CD14-positive monocyte (primary cell): ENCODE results near the gene SLIT3. TPM values are rescaled to one million over a fixed set of nuclear protein-coding genes. Genes with fewer than 3 reads are reported as not detected.

Experiments used
- DNase-seq, 3 donors: peaks; one replicate each; pipeline ENCODE4 v3.0.0-alpha.2; 2011 to 2022
- H2AFZ ChIP-seq: 2 replicates; pipeline ENCODE4 v1.6.0; 2012; ENCODE audit warnings: mild to moderate bottlenecking, low read depth, low read length, inconsistent platforms; ENCODE audit not compliant: insufficient read depth, poor library complexity, severe bottlenecking
- H3K27ac ChIP-seq, 2 donors: 1 replicate in 1 of 2; 2 replicates in 1 of 2; pipeline ENCODE4 v1.5.1; 2012 to 2013; ENCODE audit warnings: low read length in 2 of 2, control low read depth in 1 of 2, inconsistent platforms in 1 of 2, low read depth in 1 of 2, mild to moderate bottlenecking in 1 of 2
- H3K27me3 ChIP-seq, 2 donors: one replicate each; pipeline versions ENCODE4 v1.6.0 to v1.6.1; 2011 to 2013; ENCODE audit warnings: low read length in 2 of 2; ENCODE audit not compliant: control insufficient read depth in 2 of 2, insufficient read depth in 2 of 2
- H3K36me3 ChIP-seq, 2 donors: replicated peaks in 1 of 2; 1 replicate in 1 of 2; 2 replicates in 1 of 2; pipeline versions ENCODE4 v1.5.1 to v1.6.1; 2012 to 2013; ENCODE audit warnings: low read length in 2 of 2, control low read depth in 1 of 2, inconsistent platforms in 1 of 2, mild to moderate bottlenecking in 1 of 2; ENCODE audit not compliant: insufficient read depth in 2 of 2, control insufficient read depth in 1 of 2
- H3K4me1 ChIP-seq, 2 donors: 1 replicate in 1 of 2; 2 replicates in 1 of 2; pipeline versions ENCODE4 v1.5.1 to v1.6.1; 2012 to 2013; ENCODE audit warnings: low read length in 2 of 2, control low read depth in 1 of 2, inconsistent platforms in 1 of 2, mild to moderate bottlenecking in 1 of 2, moderate library complexity in 1 of 2; ENCODE audit not compliant: insufficient read depth in 2 of 2, control insufficient read depth in 1 of 2
- H3K4me2 ChIP-seq: replicated peaks from 2 replicates; pipeline ENCODE3; 2012; ENCODE audit warnings: low read length, moderate library complexity, mild to moderate bottlenecking; ENCODE audit not compliant: poor library complexity, severe bottlenecking; ENCODE audit errors: extremely low read depth
- H3K4me3 ChIP-seq, 3 experiments: fragments of 200-600 bp in 1 of 3; sonication (generic) in 1 of 3; replicated peaks in 1 of 3; 1 replicate in 2 of 3; 2 replicates in 1 of 3; pipeline ENCODE4 v1.5.1; 2011 to 2013; ENCODE audit warnings: low read length in 3 of 3, mild to moderate bottlenecking in 3 of 3, control low read depth in 2 of 3, low read depth in 2 of 3, inconsistent platforms in 1 of 3, moderate library complexity in 1 of 3
- H3K79me2 ChIP-seq: 2 replicates; pipeline ENCODE4 v1.6.0; 2012; ENCODE audit warnings: mild to moderate bottlenecking, control low read depth, inconsistent platforms, low read length, moderate library complexity; ENCODE audit not compliant: insufficient read depth
- H3K9ac ChIP-seq: 2 replicates; pipeline ENCODE4 v1.6.0; 2017; ENCODE audit warnings: low read length, mild to moderate bottlenecking; ENCODE audit not compliant: insufficient read depth, poor library complexity, severe bottlenecking
- H3K9me3 ChIP-seq, 2 donors: replicated peaks in 1 of 2; 1 replicate in 1 of 2; 2 replicates in 1 of 2; pipeline versions ENCODE4 v1.5.1 to v1.6.1; 2012 to 2013; ENCODE audit warnings: low read length in 2 of 2, control low read depth in 1 of 2; ENCODE audit not compliant: control insufficient read depth in 1 of 2, insufficient read depth in 1 of 2
- H4K20me1 ChIP-seq: 2 replicates; pipeline ENCODE4 v1.6.0; 2012; ENCODE audit warnings: mild to moderate bottlenecking, low read length, control low read depth, moderate library complexity; ENCODE audit not compliant: insufficient read depth
- H3K27ac Mint-ChIP-seq, 7 donors: one replicate each; pipeline ENCODE4 v1.8.0; 2020; ENCODE audit warnings: mild to moderate bottlenecking in 7 of 7, mixed read lengths in 7 of 7, moderate library complexity in 6 of 7, inconsistent platforms in 2 of 7
- H3K27me3 Mint-ChIP-seq, 3 donors: one replicate each; pipeline ENCODE4 v1.8.0; 2021 to 2022; ENCODE audit warnings: low read depth in 3 of 3, mild to moderate bottlenecking in 3 of 3, mixed read lengths in 3 of 3, moderate library complexity in 3 of 3, inconsistent platforms in 1 of 3
- H3K36me3 Mint-ChIP-seq, 2 donors: one replicate each; pipeline ENCODE4 v1.8.0; 2020; ENCODE audit warnings: mixed read lengths in 2 of 2, inconsistent platforms in 1 of 2, mild to moderate bottlenecking in 1 of 2
- H3K4me1 Mint-ChIP-seq: one replicate; pipeline ENCODE4 v1.8.0; 2020; ENCODE audit warnings: mild to moderate bottlenecking, mixed read lengths
- H3K4me3 Mint-ChIP-seq, 2 donors: one replicate each; pipeline ENCODE4 v1.8.0; 2020; ENCODE audit warnings: mild to moderate bottlenecking in 2 of 2, mixed read lengths in 2 of 2, moderate library complexity in 1 of 2
- H3K9me3 Mint-ChIP-seq, 7 donors: one replicate each; pipeline ENCODE4 v1.8.0; 2020 to 2022; ENCODE audit warnings: mixed read lengths in 7 of 7, mild to moderate bottlenecking in 6 of 7, moderate library complexity in 6 of 7, inconsistent platforms in 2 of 7
- CTCF ChIP-seq: fragments of 200-600 bp; IDR thresholded peaks from one replicate; pipeline ENCODE4 v1.8.0; 2022; ENCODE audit warnings: antibody characterized with exemption, mild to moderate bottlenecking
- WGBS: methylation state at CpG from one replicate; pipeline ENCODE4 v1.1.5; 2013; ENCODE audit warnings: missing lambda C conversion rate; ENCODE audit not compliant: insufficient coverage; 5-methylcytosine and 5-hydroxymethylcytosine counted together
- intact Hi-C, 2 donors: fragments of 100-400 bp; cut with micrococcal nuclease; formaldehyde crosslinking; loops; one replicate each; pipeline versions ENCODE4 v1.15.0 to v1.15.1; 2023
- polyA plus RNA-seq, 3 donors: library from polyadenylated mRNA; depleted of rRNA in 1 of 3; unstranded in 2 of 3; stranded (reverse) in 1 of 3; fragments of 300-500 nt in 2 of 3; fragments of >200 nt in 1 of 3; fragmentation: Illumina TruSeq in 2 of 3; gene quantifications; 1 replicate in 2 of 3; 2 replicates in 1 of 3; pipeline ENCODE4 v1.2.3, GENCODE V29; 2012 to 2021

The SLIT3 gene
- polyA plus RNA-seq, 3 donors = not detected

GRCh38 chr5:168737066-168737465, 563.9 kb downstream of the SLIT3 start:
- Histone ChIP-seq H3K27ac (no peak overlapping the region), H3K36me3 (no peaks in the 10 kb centered on the region), H3K4me2 (no peak overlapping the region), H3K9me3 (no peaks in the 10 kb centered on the region), H3K27me3 (no peaks in the 10 kb centered on the region), H4K20me1 (no peaks in the 10 kb centered on the region), H3K79me2 (no peaks in the 10 kb centered on the region), H2AFZ (no peak overlapping the region), H3K9ac (no peak overlapping the region), H3K4me3 (no peak overlapping the region), H3K4me1 (no peaks in the 10 kb centered on the region)
- Mint-ChIP-seq H3K36me3 (no peaks in the 10 kb centered on the region), H3K27ac (no peak overlapping the region), H3K4me3 (peak overlapping the region in 1 of 2 donors; percentile 28), H3K9me3 (no peaks in the 10 kb centered on the region), H3K4me1 (no peaks in the 10 kb centered on the region), H3K27me3 (peaks cover 1 to 9% (median 4%) of the 10 kb centered on the region in 3 donors)
- intact Hi-C loops = no loop called here
- DNase-seq = no peak
- no peak for TF ChIP-seq CTCF
- 93% methylated on average over 2 of the region's 2 CpGs for WGBS

- no peak overlapping the region for H2AFZ ChIP-seq
- H3K27ac ChIP-seq = no peak overlapping the region
- Mint-ChIP-seq H3K27me3 (peaks cover 1 to 9% (median 4%) of the 10 kb centered on the region in 3 donors), H3K36me3 (no peaks in the 10 kb centered on the region), H3K4me1 (no peaks in the 10 kb centered on the region), H3K27ac (no peak overlapping the region), H3K9me3 (no peaks in the 10 kb centered on the region), H3K4me3 (no peak overlapping the region)
- H4K20me1 ChIP-seq = no peaks in the 10 kb centered on the region
- no peaks in the 10 kb centered on the region for H3K4me1 ChIP-seq
- H3K4me2 ChIP-seq = no peak overlapping the region
- no peaks in the 10 kb centered on the region for H3K36me3 ChIP-seq
- H3K9me3 ChIP-seq = no peaks in the 10 kb centered on the region
- 88% methylated on average over 1 of the region's 1 CpG for WGBS
- no peak for DNase-seq
- no peaks in the 10 kb centered on the region for H3K27me3 ChIP-seq
- intact Hi-C loops = no loop called here
- no peak overlapping the region for H3K9ac ChIP-seq
- H3K79me2 ChIP-seq = no peaks in the 10 kb centered on the region
- no peak overlapping the region for H3K4me3 ChIP-seq
- no peak for TF ChIP-seq CTCF
Observed at GRCh38 chr5:168736281-168736831, 564.6 kb downstream of the SLIT3 start.
